GM18867 (cell line): Measurements from ENCODE around the gene AGPAT3.
"Not testable (repeated sequence)": the region's sequence is repeated elsewhere in the genome, so short reads cannot be mapped to it uniquely, and the experiment has no call there.

Experiments
- ATAC-seq: cut with Tn5 transposase; IDR thresholded peaks from one replicate; pipeline ENCODE4 v1.9.1; 2021; ENCODE audit warnings: mild to moderate bottlenecking, moderate library complexity; ENCODE audit not compliant: unreplicated experiment

AGPAT3 gene

GRCh38 chr21:43864962-43865539 is at the start of gene AGPAT3:
Gene AGPAT3 (plus strand): TSS chr21:43865223. CDS start chr21:43959682, 94,459 bp downstream.
- no peak for ATAC-seq

GRCh38 chr21:43815991-43816390 is 49.0 kb upstream of the AGPAT3 start:
- no peak for ATAC-seq

GRCh38 chr21:43816611-43817071 is 48.4 kb upstream of the AGPAT3 start:
- no peak for ATAC-seq

- no peak for ATAC-seq
These were observed 47.6 kb upstream of the AGPAT3 start for GRCh38 chr21:43817157-43818086.

GRCh38 chr21:43818685-43819084 is 46.3 kb upstream of the AGPAT3 start:
- ATAC-seq = no peak

GRCh38 chr21:43819511-43820405 is 45.3 kb upstream of the AGPAT3 start:
- ATAC-seq = no peak

GRCh38 chr21:43820466-43820865 is 44.6 kb upstream of the AGPAT3 start:
- ATAC-seq = no peak

- ATAC-seq = not testable (repeated sequence)
These were observed 42.9 kb upstream of the AGPAT3 start for GRCh38 chr21:43822166-43822565.

GRCh38 chr21:43822741-43823140 is 42.3 kb upstream of the AGPAT3 start:
- ATAC-seq = not testable (repeated sequence)

- ATAC-seq = no peak
These were observed 40.4 kb upstream of the AGPAT3 start for GRCh38 chr21:43824333-43825241.

- no peak for ATAC-seq
These were observed 39.6 kb upstream of the AGPAT3 start for GRCh38 chr21:43825242-43825935.

- ATAC-seq = no peak
These were observed 38.9 kb upstream of the AGPAT3 start for GRCh38 chr21:43825936-43826622.

- ATAC-seq = no peak
These were observed 38.4 kb upstream of the AGPAT3 start for GRCh38 chr21:43826623-43826974.

- ATAC-seq = no peak
These were observed 37.9 kb upstream of the AGPAT3 start for GRCh38 chr21:43827015-43827611.

- no peak for ATAC-seq
These were observed 35.9 kb upstream of the AGPAT3 start for GRCh38 chr21:43829161-43829560.

- no peak for ATAC-seq
These were observed 35.4 kb upstream of the AGPAT3 start for GRCh38 chr21:43829575-43830119.

GRCh38 chr21:43832158-43832550 is 32.9 kb upstream of the AGPAT3 start:
- no peak for ATAC-seq

- no peak for ATAC-seq
These were observed 32.4 kb upstream of the AGPAT3 start for GRCh38 chr21:43832648-43833047.
